Vagina (tissue), 2 donors: ENCODE results near the gene SYNDIG1.

ENCODE experiments used
- POLR2AphosphoS5 ChIP-seq, 2 donors: sonication (generic); formaldehyde crosslinking; IDR thresholded peaks; one replicate each; pipeline ENCODE4 v1.9.0; 2017; ENCODE audit warnings: antibody characterized with exemption in 2 of 2, mild to moderate bottlenecking in 2 of 2, low read depth in 1 of 2; ENCODE audit not compliant: insufficient read depth in 1 of 2
- TF ChIP-seq, protein P1 (sequence below), 3 experiments: fragments of 450-650 bp in 2 of 3; fragments of 200-600 bp in 1 of 3; sonication (generic) in 1 of 3; IDR thresholded peaks; one replicate each; pipeline ENCODE4 v1.5.1; 2017 to 2019; ENCODE audit warnings: antibody characterized with exemption in 3 of 3, mild to moderate bottlenecking in 2 of 3, moderate library complexity in 2 of 3

DNA sequence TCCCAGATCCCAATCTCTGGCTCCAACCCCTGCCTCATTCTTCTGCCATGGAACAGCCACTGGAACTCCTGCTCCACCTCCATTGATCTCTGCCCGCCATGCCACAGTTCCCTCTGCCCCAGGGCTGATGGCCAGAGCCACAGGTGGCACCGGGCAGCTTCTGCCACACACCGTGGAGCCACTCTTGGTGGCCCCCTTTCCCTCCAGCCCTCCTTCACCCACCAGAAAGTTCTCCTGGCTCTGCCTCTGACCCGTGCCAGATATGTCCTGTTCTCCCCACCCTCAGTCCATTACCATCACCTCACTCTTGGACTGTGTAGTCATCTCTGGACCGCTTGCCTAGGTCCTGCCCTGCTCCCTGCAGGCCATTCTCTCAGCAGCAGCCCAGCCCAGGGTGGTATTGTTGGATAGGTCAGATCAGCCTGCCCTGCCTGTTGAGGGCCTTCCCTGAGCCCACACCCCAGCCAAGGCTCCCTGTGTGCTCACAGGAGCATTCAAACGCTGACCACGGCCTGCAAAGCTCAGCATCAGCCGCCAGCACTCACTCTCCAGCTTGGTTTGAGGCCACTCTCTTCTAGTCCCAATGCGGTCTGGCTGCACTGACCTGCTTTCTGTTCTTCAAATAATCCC is 16.8 kb upstream of the SYNDIG1 start:
- TF ChIP-seq, protein P1, sequence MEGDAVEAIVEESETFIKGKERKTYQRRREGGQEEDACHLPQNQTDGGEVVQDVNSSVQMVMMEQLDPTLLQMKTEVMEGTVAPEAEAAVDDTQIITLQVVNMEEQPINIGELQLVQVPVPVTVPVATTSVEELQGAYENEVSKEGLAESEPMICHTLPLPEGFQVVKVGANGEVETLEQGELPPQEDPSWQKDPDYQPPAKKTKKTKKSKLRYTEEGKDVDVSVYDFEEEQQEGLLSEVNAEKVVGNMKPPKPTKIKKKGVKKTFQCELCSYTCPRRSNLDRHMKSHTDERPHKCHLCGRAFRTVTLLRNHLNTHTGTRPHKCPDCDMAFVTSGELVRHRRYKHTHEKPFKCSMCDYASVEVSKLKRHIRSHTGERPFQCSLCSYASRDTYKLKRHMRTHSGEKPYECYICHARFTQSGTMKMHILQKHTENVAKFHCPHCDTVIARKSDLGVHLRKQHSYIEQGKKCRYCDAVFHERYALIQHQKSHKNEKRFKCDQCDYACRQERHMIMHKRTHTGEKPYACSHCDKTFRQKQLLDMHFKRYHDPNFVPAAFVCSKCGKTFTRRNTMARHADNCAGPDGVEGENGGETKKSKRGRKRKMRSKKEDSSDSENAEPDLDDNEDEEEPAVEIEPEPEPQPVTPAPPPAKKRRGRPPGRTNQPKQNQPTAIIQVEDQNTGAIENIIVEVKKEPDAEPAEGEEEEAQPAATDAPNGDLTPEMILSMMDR (IDR thresholded peaks at IDR 0.05), result no peak
- TF ChIP-seq POLR2AphosphoS5 (IDR thresholded peaks at IDR 0.05; ENCODE audit: insufficient read depth in 1 of 2, low read depth in 1 of 2), result no peak
